ENCODE data around the gene DNAJC5.

The DNAJC5 gene

DNA sequence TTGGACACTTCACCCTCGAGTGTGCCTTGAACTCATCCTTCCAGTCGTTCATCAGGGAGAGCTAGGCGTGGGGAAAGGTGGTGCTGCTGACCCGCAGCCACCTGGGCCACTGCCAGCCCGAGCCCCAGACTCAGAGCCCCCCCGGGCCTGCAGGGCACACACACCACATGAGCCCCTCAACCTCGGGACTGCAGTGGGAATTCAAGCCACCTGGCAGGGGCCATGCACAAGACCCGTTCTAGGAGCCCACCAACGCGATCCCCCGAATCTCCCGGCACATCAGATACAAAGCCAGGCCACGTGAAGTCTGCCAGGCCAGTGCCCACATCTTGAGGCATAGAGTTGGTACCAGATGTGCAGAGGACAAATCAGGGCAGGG, 72.0 kb downstream of the DNAJC5 start:
- no peak overlapping the region for H3K4me3 ChIP-seq (ENCODE audit: low read length, poor library complexity, severe bottlenecking)
- H3F3A ChIP-seq (ENCODE audit: low read depth) = no peaks in the 10 kb centered on the region
- H3K4me1 ChIP-seq (ENCODE audit: insufficient read depth, low read length, poor library complexity, severe bottlenecking) = peaks cover 20% of the 10 kb centered on the region
- H3K27me3 ChIP-seq (ENCODE audit: insufficient read depth, low read length, poor library complexity, severe bottlenecking) = no peaks in the 10 kb centered on the region
- no peak for TF ChIP-seq EZH2phosphoT487 (IDR thresholded peaks at IDR 0.05; ENCODE audit: borderline replicate concordance)
- TF ChIP-seq, protein P1, sequence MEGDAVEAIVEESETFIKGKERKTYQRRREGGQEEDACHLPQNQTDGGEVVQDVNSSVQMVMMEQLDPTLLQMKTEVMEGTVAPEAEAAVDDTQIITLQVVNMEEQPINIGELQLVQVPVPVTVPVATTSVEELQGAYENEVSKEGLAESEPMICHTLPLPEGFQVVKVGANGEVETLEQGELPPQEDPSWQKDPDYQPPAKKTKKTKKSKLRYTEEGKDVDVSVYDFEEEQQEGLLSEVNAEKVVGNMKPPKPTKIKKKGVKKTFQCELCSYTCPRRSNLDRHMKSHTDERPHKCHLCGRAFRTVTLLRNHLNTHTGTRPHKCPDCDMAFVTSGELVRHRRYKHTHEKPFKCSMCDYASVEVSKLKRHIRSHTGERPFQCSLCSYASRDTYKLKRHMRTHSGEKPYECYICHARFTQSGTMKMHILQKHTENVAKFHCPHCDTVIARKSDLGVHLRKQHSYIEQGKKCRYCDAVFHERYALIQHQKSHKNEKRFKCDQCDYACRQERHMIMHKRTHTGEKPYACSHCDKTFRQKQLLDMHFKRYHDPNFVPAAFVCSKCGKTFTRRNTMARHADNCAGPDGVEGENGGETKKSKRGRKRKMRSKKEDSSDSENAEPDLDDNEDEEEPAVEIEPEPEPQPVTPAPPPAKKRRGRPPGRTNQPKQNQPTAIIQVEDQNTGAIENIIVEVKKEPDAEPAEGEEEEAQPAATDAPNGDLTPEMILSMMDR (conservative IDR thresholded peaks at IDR 0.05; ENCODE audit: low read length) = no peak
- H3K36me3 ChIP-seq (ENCODE audit: insufficient read depth, low read length) = no peaks in the 10 kb centered on the region
- no peak overlapping the region for H3K9ac ChIP-seq (ENCODE audit: low read depth, low read length, poor library complexity, severe bottlenecking)
- no peaks in the 10 kb centered on the region for H4K20me1 ChIP-seq (ENCODE audit: insufficient read depth, low read length, poor library complexity, severe bottlenecking)
- H3K9me3 ChIP-seq (ENCODE audit: insufficient read depth, low read depth, low read length) = no peaks in the 10 kb centered on the region
- no peak overlapping the region for H3K4me2 ChIP-seq (ENCODE audit: low read depth, low read length, poor library complexity, severe bottlenecking)
- peaks cover 11% of the 10 kb centered on the region; the same call in 1 of the 2 replicates for H3K79me2 ChIP-seq (ENCODE audit: insufficient read depth, low read length)
- no peaks in the 10 kb centered on the region for H3K9me2 ChIP-seq (replicated peaks; ENCODE audit: low read depth, low read length)
- no peak overlapping the region for H2AFZ ChIP-seq (ENCODE audit: low read length)

DNA sequence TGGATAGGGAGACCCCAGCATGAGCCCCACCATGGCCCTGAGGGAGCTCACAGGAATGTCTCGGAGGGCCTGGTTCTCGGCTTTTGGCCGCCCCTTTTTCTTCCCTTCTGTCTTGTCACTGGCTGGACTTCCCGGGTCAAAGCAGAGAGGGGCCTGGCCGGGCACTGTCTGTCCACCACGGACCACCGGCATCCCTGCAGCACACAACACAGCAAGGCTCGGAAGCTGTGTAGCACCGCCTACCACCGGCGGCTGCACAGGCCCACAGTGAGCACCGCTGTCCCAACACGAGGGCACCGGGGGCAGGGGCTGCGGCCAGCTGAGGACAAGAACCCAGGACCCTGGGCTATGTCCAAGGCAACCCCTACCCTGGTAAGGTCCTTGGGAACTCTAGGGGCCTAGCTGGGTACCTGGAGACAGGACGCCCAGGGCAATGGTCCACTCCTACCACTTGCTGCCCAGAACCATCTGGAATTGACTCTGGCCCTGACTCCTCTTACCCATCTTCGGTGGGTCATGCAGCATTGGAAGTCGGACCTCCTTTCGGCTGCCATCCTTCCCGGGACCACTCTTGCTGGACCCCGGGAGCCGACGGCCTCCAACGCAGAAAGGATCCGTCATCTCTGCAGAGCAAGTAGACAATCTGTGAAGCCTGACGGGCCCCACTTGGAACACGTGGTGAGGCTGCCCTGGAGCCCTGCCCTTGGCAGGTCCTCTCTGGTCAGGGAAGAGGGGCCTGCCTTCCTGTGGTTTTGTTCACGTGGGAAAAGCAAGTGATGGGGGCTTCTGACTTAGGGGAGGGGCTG, 72.6 kb downstream of the DNAJC5 start:
- Histone ChIP-seq H4K20me1 (ENCODE audit: insufficient read depth, low read length, poor library complexity, severe bottlenecking) (no peaks in the 10 kb centered on the region), H3K36me3 (ENCODE audit: insufficient read depth, low read length) (no peaks in the 10 kb centered on the region), H3K9me2 (replicated peaks; ENCODE audit: low read depth, low read length) (no peaks in the 10 kb centered on the region), H3K27me3 (ENCODE audit: insufficient read depth, low read length, poor library complexity, severe bottlenecking) (no peaks in the 10 kb centered on the region), H3K4me2 (ENCODE audit: low read depth, low read length, poor library complexity, severe bottlenecking) (peak overlapping the region; percentile 88), H3K9ac (ENCODE audit: low read depth, low read length, poor library complexity, severe bottlenecking) (peak overlapping the region; percentile 91), H3K9me3 (ENCODE audit: insufficient read depth, low read depth, low read length) (no peaks in the 10 kb centered on the region), H3F3A (ENCODE audit: low read depth) (no peaks in the 10 kb centered on the region), H3K4me1 (ENCODE audit: insufficient read depth, low read length, poor library complexity, severe bottlenecking) (peaks cover 20% of the 10 kb centered on the region), H2AFZ (ENCODE audit: low read length) (no peak overlapping the region), H3K79me2 (ENCODE audit: insufficient read depth, low read length) (peaks cover 11% of the 10 kb centered on the region; the same call in 1 of the 2 replicates), H3K4me3 (ENCODE audit: low read length, poor library complexity, severe bottlenecking) (no peak overlapping the region)
- TF ChIP-seq, protein P1 (conservative IDR thresholded peaks at IDR 0.05; ENCODE audit: low read length) = no peak
- no peak for TF ChIP-seq EZH2phosphoT487 (IDR thresholded peaks at IDR 0.05; ENCODE audit: borderline replicate concordance)

DNA sequence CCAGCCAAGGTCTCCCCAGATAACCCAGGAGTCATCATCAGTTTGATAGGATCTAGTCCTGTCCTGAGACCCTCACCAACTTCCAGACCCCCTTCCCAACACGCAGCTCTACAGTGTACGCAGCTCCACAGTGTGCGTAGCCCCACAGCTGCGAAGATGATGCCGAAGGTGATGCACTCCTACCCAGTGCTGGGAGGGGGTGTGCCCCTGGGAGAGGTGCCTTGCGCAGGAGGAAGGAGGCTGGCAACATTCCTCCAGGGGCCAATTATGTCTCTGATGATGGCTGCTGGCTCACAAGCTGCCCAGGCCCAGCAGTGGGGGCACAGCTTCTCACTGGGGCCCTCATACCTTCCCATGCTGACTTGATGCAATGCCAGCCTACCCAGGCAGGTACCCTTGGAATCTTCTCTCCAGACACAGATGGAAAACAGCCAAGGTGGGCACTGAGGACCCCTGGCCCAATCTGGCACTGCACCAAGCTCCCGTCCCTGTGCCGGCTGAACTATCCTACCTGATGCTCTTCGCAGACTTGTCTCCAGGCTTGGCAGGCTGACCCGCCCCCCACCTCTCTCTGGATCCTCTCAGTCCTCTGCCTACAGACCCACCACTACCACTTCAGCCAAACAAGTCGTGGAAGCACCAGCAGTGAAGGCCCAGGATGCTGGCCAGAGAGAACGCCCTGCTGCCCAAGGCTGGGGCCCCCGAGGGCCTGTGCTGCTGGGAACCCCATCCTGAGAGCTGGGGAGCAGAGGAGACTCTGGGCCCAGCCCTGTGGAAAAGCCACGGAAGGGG, 73.4 kb downstream of the DNAJC5 start:
- no peaks in the 10 kb centered on the region for H3F3A ChIP-seq (ENCODE audit: low read depth)
- H3K27me3 ChIP-seq (ENCODE audit: insufficient read depth, low read length, poor library complexity, severe bottlenecking) = no peaks in the 10 kb centered on the region
- no peaks in the 10 kb centered on the region for H3K36me3 ChIP-seq (ENCODE audit: insufficient read depth, low read length)
- TF ChIP-seq, protein P1 (conservative IDR thresholded peaks at IDR 0.05; ENCODE audit: low read length) = no peak
- no peak for TF ChIP-seq EZH2phosphoT487 (IDR thresholded peaks at IDR 0.05; ENCODE audit: borderline replicate concordance)
- H3K9me3 ChIP-seq (ENCODE audit: insufficient read depth, low read depth, low read length) = no peaks in the 10 kb centered on the region
- H3K4me2 ChIP-seq (ENCODE audit: low read depth, low read length, poor library complexity, severe bottlenecking) = peak overlapping the region; percentile 88
- H3K4me3 ChIP-seq (ENCODE audit: low read length, poor library complexity, severe bottlenecking) = peak overlapping the region; percentile 89
- H3K9ac ChIP-seq (ENCODE audit: low read depth, low read length, poor library complexity, severe bottlenecking) = peak overlapping the region; percentile 91
- no peak overlapping the region for H2AFZ ChIP-seq (ENCODE audit: low read length)
- H3K9me2 ChIP-seq (replicated peaks; ENCODE audit: low read depth, low read length) = no peaks in the 10 kb centered on the region
- H4K20me1 ChIP-seq (ENCODE audit: insufficient read depth, low read length, poor library complexity, severe bottlenecking) = no peaks in the 10 kb centered on the region
- H3K79me2 ChIP-seq (ENCODE audit: insufficient read depth, low read length) = peaks cover 11% of the 10 kb centered on the region; the same call in 1 of the 2 replicates
- peaks cover 20% of the 10 kb centered on the region for H3K4me1 ChIP-seq (ENCODE audit: insufficient read depth, low read length, poor library complexity, severe bottlenecking)
